GM19351 (cell line): ENCODE results near the gene TRAPPC10.

ENCODE experiments used
- ATAC-seq: cut with Tn5 transposase; IDR thresholded peaks from one replicate; pipeline ENCODE4 v1.9.1; 2021; ENCODE audit warnings: mild to moderate bottlenecking, moderate library complexity; ENCODE audit not compliant: unreplicated experiment

TRAPPC10 gene

DNA sequence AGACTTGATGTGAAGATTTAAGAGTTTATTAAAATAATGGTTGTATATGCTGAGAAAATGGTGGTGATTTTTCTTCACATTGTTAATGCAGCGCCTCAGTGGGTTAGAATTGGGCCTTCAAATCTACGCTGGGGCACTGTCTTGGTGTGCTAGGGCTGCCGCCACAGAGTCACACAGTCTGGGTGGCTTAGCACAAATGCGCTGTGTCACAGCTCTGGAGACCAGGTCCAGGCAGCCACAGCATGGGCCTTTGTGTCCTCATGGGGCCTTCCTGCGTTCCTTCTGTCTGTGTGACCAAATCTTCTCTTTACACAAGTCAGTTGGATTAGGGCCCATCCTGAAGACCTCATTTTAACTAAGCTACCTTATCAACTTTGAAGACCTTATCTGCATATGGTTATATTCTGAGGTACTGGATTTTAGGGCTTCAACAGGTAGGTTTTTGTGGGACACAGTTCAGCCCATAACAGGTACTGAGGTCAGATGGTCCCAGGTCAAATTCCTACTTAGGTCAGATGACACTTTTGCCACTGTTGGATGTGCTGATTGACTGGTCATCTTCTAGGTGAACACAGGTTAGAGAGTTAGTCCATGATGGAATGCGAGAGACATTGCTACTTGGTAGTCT, 17.5 kb downstream of the TRAPPC10 start:
- ATAC-seq = no peak

GRCh38 chr21:44035244-44035643, 23.1 kb downstream of the TRAPPC10 start:
- ATAC-seq = no peak

DNA sequence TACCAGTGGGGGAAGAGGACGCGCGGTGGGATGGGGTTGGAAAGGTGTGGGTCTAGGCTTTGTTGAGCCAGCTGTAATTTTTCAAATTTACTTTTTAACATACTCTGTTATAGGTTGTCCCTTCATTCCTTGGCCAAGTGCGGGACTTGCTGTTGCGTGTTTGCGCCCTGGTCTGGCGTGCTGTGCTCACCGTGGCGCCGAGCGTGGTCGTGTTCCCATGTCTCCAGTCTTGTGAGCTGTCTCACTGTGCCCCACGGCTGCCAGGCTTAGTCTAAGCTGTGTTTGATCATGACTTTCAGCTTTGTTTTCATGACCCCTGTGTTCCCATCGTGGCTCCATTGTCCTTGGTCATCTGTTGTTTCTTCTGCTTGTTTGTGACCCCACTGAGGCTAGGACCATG, 26.0 kb downstream of the TRAPPC10 start:
- no peak for ATAC-seq

DNA sequence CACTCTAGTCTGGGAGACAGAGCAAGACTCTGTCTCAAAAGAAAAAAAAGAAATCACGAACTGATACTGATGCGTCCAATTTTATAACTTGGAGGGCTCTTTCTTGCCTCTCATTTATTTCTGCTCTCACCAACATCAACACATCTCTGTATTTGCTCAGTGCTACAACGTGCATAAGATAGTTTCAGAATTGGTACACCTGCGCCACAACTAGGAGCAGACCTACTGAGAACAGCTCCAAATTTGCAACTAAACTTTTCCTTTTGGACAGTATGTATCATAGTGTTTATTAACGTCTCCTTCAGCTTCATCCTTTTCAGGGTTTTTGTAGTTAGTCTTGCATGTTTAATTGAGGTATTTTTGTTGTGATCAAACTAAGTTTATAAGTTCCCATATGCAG, 27.7 kb downstream of the TRAPPC10 start:
- no peak for ATAC-seq

GRCh38 chr21:44043613-44044012, 31.5 kb downstream of the TRAPPC10 start:
- ATAC-seq = no peak

DNA sequence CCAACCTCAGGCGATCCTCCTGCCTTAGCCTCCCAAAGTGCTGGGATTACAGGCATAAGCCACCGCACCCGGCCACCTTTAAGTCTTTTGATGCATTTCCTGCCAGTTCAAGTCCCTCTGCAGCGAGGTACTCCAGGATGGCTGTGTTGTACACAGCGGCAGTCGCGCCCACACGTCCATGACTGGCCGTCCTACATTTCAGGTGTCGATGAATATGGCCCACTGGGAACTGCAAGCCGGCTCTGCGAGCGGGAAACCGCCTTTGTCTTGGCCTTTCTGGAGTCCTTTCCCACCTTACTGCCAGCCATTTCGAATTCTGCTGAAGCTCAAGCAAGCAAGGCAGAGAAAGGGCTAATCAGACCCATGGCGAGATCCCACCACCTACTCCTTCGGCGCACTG, 34.6 kb downstream of the TRAPPC10 start:
- no peak for ATAC-seq

DNA sequence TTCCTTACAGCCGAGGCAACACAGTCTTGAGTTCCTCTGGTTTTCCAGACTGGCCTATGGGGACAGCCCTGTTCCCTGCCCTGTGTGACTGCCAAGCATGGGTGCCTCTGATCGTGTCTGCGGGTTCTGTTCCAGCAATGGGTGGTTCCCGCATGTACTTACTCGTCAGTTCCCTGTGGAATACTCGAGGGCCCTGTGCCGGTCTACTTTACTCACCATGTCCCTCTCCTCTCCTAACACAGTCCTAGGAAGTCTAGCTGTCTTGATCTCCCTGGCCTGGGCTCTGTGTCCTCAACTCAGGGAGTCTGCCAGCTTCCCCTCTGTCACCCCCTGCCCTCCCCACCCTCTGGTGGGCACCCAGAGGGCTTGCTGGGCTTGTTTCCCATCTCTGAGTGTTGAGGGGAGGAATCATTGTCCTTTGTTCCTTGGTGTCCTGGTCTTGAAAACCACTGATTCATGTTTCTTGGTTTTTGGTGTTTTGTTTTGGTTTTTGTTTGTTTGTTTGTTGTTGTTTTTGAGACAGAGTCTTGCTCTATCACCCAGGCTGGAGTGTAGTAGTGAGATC, 36.0 kb downstream of the TRAPPC10 start:
- no peak for ATAC-seq

DNA sequence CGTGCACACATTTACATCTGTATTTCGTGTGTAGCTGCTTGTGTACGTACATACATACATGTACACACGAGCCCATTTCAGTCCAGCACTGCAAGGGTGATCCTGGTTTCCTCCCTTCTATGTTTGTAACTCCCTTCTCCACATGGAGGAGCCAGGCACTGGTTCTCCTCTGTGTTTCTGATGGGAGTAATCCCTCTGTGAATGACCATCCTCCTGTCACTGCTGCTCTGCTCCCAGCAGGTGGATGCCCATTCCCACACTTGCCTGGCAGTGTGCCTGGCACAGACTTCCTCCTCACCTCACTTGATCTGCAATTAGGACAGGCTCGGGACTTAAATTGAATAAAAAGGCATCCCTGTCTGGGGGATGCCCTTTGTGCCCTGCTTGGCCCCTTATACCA, 37.1 kb downstream of the TRAPPC10 start:
- no peak for ATAC-seq

- ATAC-seq = no peak
These were observed 37.5 kb downstream of the TRAPPC10 start for GRCh38 chr21:44049606-44050005.

- ATAC-seq = no peak
These were observed 38.2 kb downstream of the TRAPPC10 start for GRCh38 chr21:44050276-44050675.

DNA sequence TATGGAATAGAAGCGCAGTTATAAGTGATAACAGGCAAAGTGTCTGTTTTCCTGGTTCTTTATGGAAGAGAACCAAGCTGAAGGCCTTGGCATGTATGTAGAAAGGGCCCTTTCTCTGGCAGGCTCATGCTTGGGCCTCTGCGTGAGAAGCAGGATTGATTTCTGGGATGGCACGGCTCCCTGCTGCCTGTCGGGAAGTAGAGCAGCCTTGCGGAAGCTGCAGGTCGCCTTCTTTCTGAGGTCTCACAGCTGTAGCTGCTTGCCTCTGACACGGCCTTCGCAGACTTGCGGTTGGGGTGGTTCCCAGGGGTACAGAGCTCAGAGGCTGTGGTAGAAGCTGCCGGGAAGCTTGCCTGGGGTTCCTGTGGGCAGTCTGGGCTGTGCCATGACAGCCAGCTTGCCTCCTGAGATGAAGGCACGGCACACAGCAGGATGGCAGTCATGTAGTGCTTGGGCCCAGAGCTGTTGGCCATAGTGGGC, 39.4 kb downstream of the TRAPPC10 start:
- no peak for ATAC-seq

- no peak for ATAC-seq
These were observed 40.1 kb downstream of the TRAPPC10 start for GRCh38 chr21:44052071-44052829.

- ATAC-seq = no peak
These were observed 40.7 kb downstream of the TRAPPC10 start for GRCh38 chr21:44052830-44053226.

DNA sequence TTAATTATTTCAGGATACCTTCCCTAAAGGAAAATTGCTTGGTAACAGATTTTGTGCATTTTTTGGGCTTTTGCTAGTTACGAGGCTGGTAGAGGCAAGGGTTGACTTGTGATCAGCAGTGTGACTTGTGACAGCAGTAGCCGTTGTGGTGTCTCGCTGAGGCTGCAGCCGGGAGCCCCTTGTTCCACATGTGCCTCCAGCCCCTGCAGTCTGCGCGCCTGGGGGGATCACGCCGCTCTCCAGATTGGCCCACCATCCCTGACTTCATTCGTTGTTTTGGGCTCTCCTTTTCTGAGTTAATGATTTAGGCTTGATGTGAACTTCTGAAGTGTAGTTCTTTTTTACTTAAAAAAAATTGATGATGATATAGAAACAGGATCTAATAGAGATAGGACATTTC, 41.5 kb downstream of the TRAPPC10 start:
- no peak for ATAC-seq

DNA sequence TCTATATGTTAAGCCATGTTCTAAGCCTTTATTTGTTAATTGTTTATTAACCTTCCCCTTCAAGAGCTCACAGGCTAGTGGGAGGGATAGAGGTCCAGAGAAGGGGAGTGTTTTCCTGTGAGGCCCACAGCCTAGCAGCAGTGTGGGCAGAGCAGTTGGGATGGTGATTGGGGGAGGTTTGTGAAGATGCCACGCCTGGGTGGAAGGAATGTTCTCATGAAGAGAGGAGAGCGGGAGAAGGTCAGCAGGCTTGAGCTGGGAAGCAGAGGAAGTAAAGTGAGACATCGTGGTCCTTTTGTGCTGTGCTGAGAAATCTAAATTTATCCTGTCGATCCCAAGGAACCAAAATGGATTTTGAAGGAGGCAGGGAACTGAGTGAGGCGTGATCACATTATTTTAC, 42.6 kb downstream of the TRAPPC10 start:
- ATAC-seq = no peak

DNA sequence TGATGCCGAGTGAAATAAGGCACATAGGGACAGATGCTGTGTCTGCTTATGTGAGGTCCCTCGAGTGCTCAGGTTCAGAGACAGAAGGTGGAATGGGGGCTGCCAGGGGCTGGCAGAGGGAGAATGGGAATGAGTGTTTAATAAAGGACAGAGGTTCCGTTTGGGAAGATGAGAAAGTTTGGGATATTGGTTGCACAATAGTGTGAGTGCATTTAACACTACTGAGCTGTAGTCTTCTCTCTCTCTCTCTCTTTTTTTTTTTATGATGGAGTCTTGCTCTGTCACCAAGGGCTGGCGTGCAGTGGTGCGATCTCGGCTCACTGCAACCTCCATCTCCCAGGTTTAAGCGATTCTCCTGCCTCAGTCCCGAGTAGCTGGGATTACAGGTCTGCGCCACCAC, 44.9 kb downstream of the TRAPPC10 start:
- ATAC-seq = no peak

- ATAC-seq = no peak
These were observed 46.0 kb downstream of the TRAPPC10 start for GRCh38 chr21:44057960-44058651.

DNA sequence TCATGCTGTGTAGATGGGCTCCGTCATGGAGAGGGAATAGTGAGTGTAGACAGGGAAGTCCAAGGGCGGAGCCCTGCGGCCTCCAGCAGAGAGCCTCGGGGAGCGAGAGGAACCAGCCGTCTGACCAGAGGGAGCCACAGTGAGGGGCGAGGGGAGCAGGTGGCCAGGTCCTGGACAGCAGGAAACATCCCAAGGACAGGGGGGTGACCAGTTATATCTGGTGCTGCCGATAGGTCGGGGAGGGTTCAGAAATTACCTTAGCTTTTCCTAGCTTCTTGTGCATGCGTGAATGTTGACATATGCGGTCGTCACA, 46.5 kb downstream of the TRAPPC10 start:
- ATAC-seq = no peak

- ATAC-seq = no peak
These were observed 46.9 kb downstream of the TRAPPC10 start for GRCh38 chr21:44058981-44059380.

DNA sequence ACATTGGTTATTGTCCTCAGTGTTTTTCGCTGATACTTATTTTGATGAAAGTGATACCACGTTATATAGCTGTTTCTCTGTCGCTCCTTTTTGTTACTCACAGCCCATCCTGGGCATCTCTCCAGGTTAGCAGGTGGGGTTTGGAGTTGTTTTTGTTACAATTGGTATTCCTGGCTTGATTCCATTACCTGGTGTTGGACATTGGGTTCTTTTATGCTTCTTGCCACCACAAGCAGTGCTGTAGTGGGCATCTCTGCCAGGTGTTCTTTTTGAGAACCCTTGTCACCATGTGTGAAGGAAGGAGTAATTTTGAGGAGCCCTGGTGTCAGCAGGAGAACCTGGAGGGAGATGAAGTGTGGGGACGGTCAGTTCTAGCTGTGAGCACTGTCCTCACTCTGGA, 47.6 kb downstream of the TRAPPC10 start:
- no peak for ATAC-seq

DNA sequence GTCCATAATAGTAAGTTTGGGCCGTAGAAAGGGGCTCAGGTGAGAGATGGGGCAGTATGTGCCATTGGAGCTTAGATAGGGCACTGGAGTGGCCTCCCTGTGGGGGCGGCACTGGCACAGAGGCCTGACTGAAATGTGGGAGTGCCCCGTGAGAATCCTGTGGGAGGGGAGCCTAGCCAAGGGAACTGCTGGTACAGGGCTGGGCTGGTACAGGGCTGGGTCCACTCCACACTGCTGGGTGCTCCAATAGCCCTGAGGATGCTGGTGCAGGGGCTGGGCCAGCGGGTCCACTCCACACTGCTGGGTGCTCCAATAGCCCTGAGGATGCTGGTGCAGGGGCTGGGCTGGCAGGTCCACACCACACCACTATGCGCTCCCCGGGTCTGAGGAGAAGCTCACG, 50.3 kb downstream of the TRAPPC10 start:
- ATAC-seq = no peak
